ENCODE measurements around the gene FFAR3. TPM values are rescaled to one million over a fixed set of nuclear protein-coding genes. Genes with fewer than 3 reads are reported as not detected.

Gene FFAR3
- total RNA-seq, 1 donor from 2014 or later = not detected

DNA sequence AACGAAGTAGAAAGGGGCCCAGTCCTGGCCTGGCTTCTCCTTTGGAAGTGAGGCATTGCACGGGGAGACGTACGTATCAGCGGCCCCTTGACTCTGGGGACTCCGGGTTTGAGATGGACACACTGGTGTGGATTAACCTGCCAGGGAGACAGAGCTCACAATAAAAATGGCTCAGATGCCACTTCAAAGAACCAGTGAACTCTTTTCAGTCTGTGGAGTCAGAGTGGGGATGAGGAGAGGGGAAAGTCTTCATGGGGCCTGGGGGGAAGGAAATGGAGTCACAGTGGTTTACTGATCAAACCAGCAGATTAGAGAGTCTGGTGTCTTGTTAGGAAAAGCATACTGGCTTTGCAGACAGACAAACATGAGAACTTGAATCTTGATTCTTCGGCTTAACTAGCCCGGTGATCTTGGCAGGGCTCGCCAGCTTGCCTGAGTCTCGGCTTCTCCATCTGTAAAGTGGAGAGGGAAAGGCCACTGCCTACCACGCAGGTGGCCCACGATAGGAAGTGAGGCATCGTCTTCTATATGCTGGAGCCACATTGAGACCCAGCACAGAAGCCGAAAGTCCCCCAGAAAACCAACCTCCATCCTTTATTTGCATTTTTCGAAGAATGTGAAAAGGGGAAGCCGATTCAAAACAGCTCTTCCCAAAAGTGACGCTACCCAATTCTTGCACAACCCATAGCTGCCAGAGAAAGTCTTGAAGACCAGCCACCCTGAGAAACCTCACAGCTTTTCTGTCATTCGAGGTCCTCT lies 10.9 kb upstream of the FFAR3 start, which contains the start of gene FFAR1:
FFAR1 (plus strand) TSS at position 732 of the 759 bp plus-strand sequence. CDS start 3,650 bp downstream, outside the sequence.
- no peaks in the 10 kb centered on the region for H3K36me3 Mint-ChIP-seq (ENCODE audit: low read depth, unreplicated experiment)
- H3K4me3 Mint-ChIP-seq (ENCODE audit: unreplicated experiment) = no peak within 1 kb of the TSS
- DNase-seq (ENCODE audit: low spot score) = no peak
- no peak for TF ChIP-seq CTCF (IDR thresholded peaks at IDR 0.05; ENCODE audit: unreplicated experiment)
- H3K27ac Mint-ChIP-seq (ENCODE audit: unreplicated experiment) = no peak within 1 kb of the TSS
- peaks cover 11% of the 10 kb centered on the region for H3K27me3 Mint-ChIP-seq (ENCODE audit: unreplicated experiment)
- no peaks in the 10 kb centered on the region for H3K9me3 Mint-ChIP-seq (ENCODE audit: unreplicated experiment)
- H3K4me1 Mint-ChIP-seq (ENCODE audit: unreplicated experiment) = peaks cover 10% of the 10 kb centered on the region

- peaks cover 11% of the 10 kb centered on the region for H3K27me3 Mint-ChIP-seq (ENCODE audit: unreplicated experiment)
- no peak overlapping the region for H3K27ac Mint-ChIP-seq (ENCODE audit: unreplicated experiment)
- no peak for DNase-seq (ENCODE audit: low spot score)
- no peaks in the 10 kb centered on the region for H3K36me3 Mint-ChIP-seq (ENCODE audit: low read depth, unreplicated experiment)
- H3K9me3 Mint-ChIP-seq (ENCODE audit: unreplicated experiment) = no peaks in the 10 kb centered on the region
- no peak for TF ChIP-seq CTCF (IDR thresholded peaks at IDR 0.05; ENCODE audit: unreplicated experiment)
- H3K4me1 Mint-ChIP-seq (ENCODE audit: unreplicated experiment) = peaks cover 10% of the 10 kb centered on the region
- H3K4me3 Mint-ChIP-seq (ENCODE audit: unreplicated experiment) = no peak overlapping the region
Measured at GRCh38 chr19:35347930-35348298, 10.3 kb upstream of the FFAR3 start.

- Mint-ChIP-seq H3K27ac (ENCODE audit: unreplicated experiment) (no peak overlapping the region), H3K36me3 (ENCODE audit: low read depth, unreplicated experiment) (no peaks in the 10 kb centered on the region), H3K27me3 (ENCODE audit: unreplicated experiment) (peaks cover 11% of the 10 kb centered on the region), H3K4me1 (ENCODE audit: unreplicated experiment) (peaks cover 10% of the 10 kb centered on the region), H3K4me3 (ENCODE audit: unreplicated experiment) (no peak overlapping the region), H3K9me3 (ENCODE audit: unreplicated experiment) (no peaks in the 10 kb centered on the region)
- no peak for DNase-seq (ENCODE audit: low spot score)
- TF ChIP-seq CTCF (IDR thresholded peaks at IDR 0.05; ENCODE audit: unreplicated experiment) = no peak
Measured at GRCh38 chr19:35348911-35349611, 9.2 kb upstream of the FFAR3 start.

DNA sequence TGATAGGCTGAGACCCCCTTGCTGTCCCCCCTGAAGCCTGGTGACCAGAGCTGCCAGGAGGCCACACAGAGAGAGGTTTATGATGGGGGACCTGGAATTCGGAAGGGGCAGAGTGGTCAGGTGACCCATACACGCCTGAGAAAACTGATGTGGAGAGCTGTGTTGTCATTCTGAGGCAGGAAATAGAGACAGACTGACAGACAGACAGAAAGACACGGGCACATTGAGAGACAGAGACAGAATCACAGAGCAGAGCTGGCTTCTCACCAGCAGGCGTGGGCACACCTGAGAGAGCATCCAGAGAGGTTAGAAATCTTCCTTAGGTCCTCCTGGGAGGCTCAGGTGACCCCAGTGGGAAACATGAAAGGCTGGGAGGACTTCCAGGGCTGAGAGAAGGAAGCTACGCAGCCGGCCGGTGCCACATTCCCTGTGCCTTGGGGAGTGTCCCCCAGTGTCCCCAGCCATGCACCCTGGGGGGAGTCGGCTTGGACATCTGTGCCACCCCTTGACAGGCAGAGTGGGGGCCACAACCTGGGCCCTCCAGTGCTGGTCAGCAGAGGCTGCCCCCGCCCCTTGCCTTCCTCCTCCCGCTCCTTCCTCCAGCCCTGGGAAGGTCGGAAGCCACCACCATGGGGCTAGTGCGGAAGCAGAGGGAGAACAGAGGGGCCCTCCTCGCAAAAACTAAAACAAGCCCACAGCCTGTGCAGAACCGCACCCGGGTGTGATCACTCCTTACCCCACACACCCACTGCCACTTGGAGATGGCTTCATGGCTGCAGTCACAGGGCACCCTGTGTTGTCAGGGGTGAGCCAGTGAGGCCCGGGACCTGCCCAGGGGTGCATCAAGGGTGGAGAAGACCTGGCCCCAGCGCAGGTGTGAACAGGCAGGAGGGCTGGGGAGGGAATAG lies 8.4 kb upstream of the FFAR3 start:
- TF ChIP-seq CTCF (IDR thresholded peaks at IDR 0.05; ENCODE audit: unreplicated experiment) = no peak
- peaks cover 9% of the 10 kb centered on the region for H3K27me3 Mint-ChIP-seq (ENCODE audit: unreplicated experiment)
- H3K36me3 Mint-ChIP-seq (ENCODE audit: low read depth, unreplicated experiment) = no peaks in the 10 kb centered on the region
- no peak for DNase-seq (ENCODE audit: low spot score)
- peaks cover 10% of the 10 kb centered on the region for H3K4me1 Mint-ChIP-seq (ENCODE audit: unreplicated experiment)
- peak overlapping the region; percentile 15 for H3K4me3 Mint-ChIP-seq (ENCODE audit: unreplicated experiment)
- no peak overlapping the region for H3K27ac Mint-ChIP-seq (ENCODE audit: unreplicated experiment)
- H3K9me3 Mint-ChIP-seq (ENCODE audit: unreplicated experiment) = no peaks in the 10 kb centered on the region

Measured in endothelial cell (in vitro differentiated cells).